Loucy (cell line): Measurements from ENCODE around the gene SAMHD1.

Experiments used
- H2AFZ ChIP-seq: fragments of 200-600 bp; sonication (generic); 2 replicates; pipeline ENCODE4 v1.6.0; 2016; ENCODE audit warnings: antibody characterized with exemption, mild to moderate bottlenecking, low read length, moderate library complexity
- H3F3A ChIP-seq: fragments of 200-600 bp; 2 replicates; pipeline ENCODE4 v1.6.0; 2016; ENCODE audit warnings: antibody characterized with exemption, low read depth, mild to moderate bottlenecking
- H3K27me3 ChIP-seq: fragments of 200-600 bp; sonication (generic); 2 replicates; pipeline ENCODE4 v1.6.1; 2014; ENCODE audit warnings: low read length, mild to moderate bottlenecking; ENCODE audit not compliant: insufficient read depth, poor library complexity, severe bottlenecking
- H3K36me3 ChIP-seq: fragments of 200-600 bp; sonication (generic); 2 replicates; pipeline ENCODE4 v1.6.1; 2016; ENCODE audit warnings: low read length; ENCODE audit not compliant: insufficient read depth
- H3K4me1 ChIP-seq: fragments of 200-600 bp; sonication (generic); 2 replicates; pipeline ENCODE4 v1.5.1; 2014; ENCODE audit warnings: low read length, mild to moderate bottlenecking; ENCODE audit not compliant: insufficient read depth, poor library complexity, severe bottlenecking
- H3K4me2 ChIP-seq: fragments of 200-600 bp; sonication (generic); 2 replicates; pipeline ENCODE4 v1.6.0; 2014; ENCODE audit warnings: antibody characterized with exemption, low read length, low read depth, mild to moderate bottlenecking; ENCODE audit not compliant: poor library complexity, severe bottlenecking
- H3K4me3 ChIP-seq: fragments of 200-600 bp; sonication (generic); 2 replicates; pipeline ENCODE4 v1.5.1; 2014; ENCODE audit warnings: low read length, mild to moderate bottlenecking, mixed read lengths; ENCODE audit not compliant: poor library complexity, severe bottlenecking
- H3K79me2 ChIP-seq: fragments of 200-600 bp; sonication (generic); 2 replicates; pipeline ENCODE4 v1.6.1; 2014; ENCODE audit warnings: low read length; ENCODE audit not compliant: insufficient read depth
- H3K9ac ChIP-seq: fragments of 200-600 bp; sonication (generic); 2 replicates; pipeline ENCODE4 v1.6.0; 2014; ENCODE audit warnings: mild to moderate bottlenecking, low read depth, low read length, moderate library complexity; ENCODE audit not compliant: poor library complexity, severe bottlenecking
- H3K9me2 ChIP-seq: fragments of 200-600 bp; sonication (generic); replicated peaks from 2 replicates; pipeline ENCODE4 v1.6.1; 2016; ENCODE audit warnings: low read depth, low read length, mixed read lengths
- H3K9me3 ChIP-seq: fragments of 200-600 bp; sonication (generic); 2 replicates; pipeline ENCODE4 v1.6.1; 2014; ENCODE audit warnings: mild to moderate bottlenecking, antibody characterized with exemption, low read length, low read depth; ENCODE audit not compliant: insufficient read depth
- H4K20me1 ChIP-seq: fragments of 200-600 bp; sonication (generic); 2 replicates; pipeline ENCODE4 v1.6.0; 2014; ENCODE audit warnings: antibody characterized with exemption, low read length, mild to moderate bottlenecking; ENCODE audit not compliant: insufficient read depth, poor library complexity, severe bottlenecking
- EZH2phosphoT487 ChIP-seq: fragments of 200-600 bp; IDR thresholded peaks from 2 replicates; pipeline ENCODE4 v1.6.1; 2018; ENCODE audit warnings: antibody characterized with exemption, mild to moderate bottlenecking, moderate library complexity, borderline replicate concordance
- TF ChIP-seq, protein P1 (sequence below): fragments of 200-600 bp; sonication (generic); conservative IDR thresholded peaks from 2 replicates; pipeline ENCODE4 v1.5.1; 2014; ENCODE audit warnings: mild to moderate bottlenecking, antibody characterized with exemption, low read length

SAMHD1 gene

GRCh38 chr20:36886859-36887751 is 64.4 kb downstream of the SAMHD1 start:
- Histone ChIP-seq H2AFZ (peak overlapping the region; percentile 86), H3K9me2 (no peaks in the 10 kb centered on the region), H3K27me3 (no peaks in the 10 kb centered on the region), H3K79me2 (no peaks in the 10 kb centered on the region), H3K9me3 (no peaks in the 10 kb centered on the region), H4K20me1 (no peaks in the 10 kb centered on the region), H3F3A (no peaks in the 10 kb centered on the region), H3K4me1 (peaks cover 3% of the 10 kb centered on the region), H3K4me3 (no peak overlapping the region), H3K36me3 (no peaks in the 10 kb centered on the region), H3K4me2 (peak overlapping the region; percentile 47), H3K9ac (no peak overlapping the region)
- TF ChIP-seq, protein P1, sequence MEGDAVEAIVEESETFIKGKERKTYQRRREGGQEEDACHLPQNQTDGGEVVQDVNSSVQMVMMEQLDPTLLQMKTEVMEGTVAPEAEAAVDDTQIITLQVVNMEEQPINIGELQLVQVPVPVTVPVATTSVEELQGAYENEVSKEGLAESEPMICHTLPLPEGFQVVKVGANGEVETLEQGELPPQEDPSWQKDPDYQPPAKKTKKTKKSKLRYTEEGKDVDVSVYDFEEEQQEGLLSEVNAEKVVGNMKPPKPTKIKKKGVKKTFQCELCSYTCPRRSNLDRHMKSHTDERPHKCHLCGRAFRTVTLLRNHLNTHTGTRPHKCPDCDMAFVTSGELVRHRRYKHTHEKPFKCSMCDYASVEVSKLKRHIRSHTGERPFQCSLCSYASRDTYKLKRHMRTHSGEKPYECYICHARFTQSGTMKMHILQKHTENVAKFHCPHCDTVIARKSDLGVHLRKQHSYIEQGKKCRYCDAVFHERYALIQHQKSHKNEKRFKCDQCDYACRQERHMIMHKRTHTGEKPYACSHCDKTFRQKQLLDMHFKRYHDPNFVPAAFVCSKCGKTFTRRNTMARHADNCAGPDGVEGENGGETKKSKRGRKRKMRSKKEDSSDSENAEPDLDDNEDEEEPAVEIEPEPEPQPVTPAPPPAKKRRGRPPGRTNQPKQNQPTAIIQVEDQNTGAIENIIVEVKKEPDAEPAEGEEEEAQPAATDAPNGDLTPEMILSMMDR: peak; percentile 92
- TF ChIP-seq EZH2phosphoT487: no peak

DNA sequence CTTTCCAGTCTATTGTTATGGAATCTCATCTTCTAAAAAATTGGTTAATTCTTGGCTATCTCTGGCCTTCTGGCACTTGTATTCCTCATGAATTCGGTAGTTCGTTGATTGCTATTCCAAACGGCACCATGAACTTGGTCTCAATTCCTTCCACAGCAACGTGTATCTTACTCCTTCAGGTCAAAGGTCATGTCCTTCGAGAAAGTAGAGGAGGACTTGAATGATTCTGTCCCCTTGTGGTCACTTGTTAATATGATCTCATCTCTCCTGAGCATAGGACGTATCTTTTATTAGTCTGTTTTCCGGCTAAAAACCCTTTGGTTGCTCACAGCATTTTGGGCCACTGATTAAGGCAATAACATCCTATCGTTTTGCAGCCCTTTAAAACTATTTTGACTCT is 66.2 kb downstream of the SAMHD1 start:
- Histone ChIP-seq H3K9me2 (no peaks in the 10 kb centered on the region), H3K4me1 (peaks cover 3% of the 10 kb centered on the region), H4K20me1 (no peaks in the 10 kb centered on the region), H3K9me3 (no peaks in the 10 kb centered on the region), H3K4me2 (no peak overlapping the region), H2AFZ (no peak overlapping the region), H3K9ac (no peak overlapping the region), H3K4me3 (no peak overlapping the region), H3K27me3 (no peaks in the 10 kb centered on the region), H3K79me2 (no peaks in the 10 kb centered on the region), H3F3A (no peaks in the 10 kb centered on the region), H3K36me3 (no peaks in the 10 kb centered on the region)
- no peak for TF ChIP-seq EZH2phosphoT487
- TF ChIP-seq, protein P1: no peak

- Histone ChIP-seq H3K4me1 (peaks cover 3% of the 10 kb centered on the region), H3K79me2 (no peaks in the 10 kb centered on the region), H2AFZ (no peak overlapping the region), H4K20me1 (no peaks in the 10 kb centered on the region), H3K27me3 (no peaks in the 10 kb centered on the region), H3K4me2 (no peak overlapping the region), H3K36me3 (no peaks in the 10 kb centered on the region), H3F3A (no peaks in the 10 kb centered on the region), H3K4me3 (no peak overlapping the region), H3K9ac (no peak overlapping the region), H3K9me3 (no peaks in the 10 kb centered on the region), H3K9me2 (no peaks in the 10 kb centered on the region)
- no peak for TF ChIP-seq EZH2phosphoT487
- TF ChIP-seq, protein P1: no peak
These were observed 67.5 kb downstream of the SAMHD1 start for GRCh38 chr20:36883977-36884535.
